Adipose tissue (tissue), 3 donors: ENCODE data around the gene TMEM86B. TPM values are rescaled to one million over a fixed set of nuclear protein-coding genes. Genes with fewer than 3 reads are reported as not detected.

Source experiments
- H3K27ac ChIP-seq: one replicate; pipeline ENCODE4 v1.5.1; 2013; ENCODE audit warnings: low read depth, low read length
- WGBS, 3 donors: extraction: QIAGEN DNeasy Blood & Tissue Kit; methylation state at CpG; one replicate each; pipeline ENCODE4 v1.1.7; 2013; 5-methylcytosine and 5-hydroxymethylcytosine counted together
- polyA plus RNA-seq, 3 donors: library from polyadenylated mRNA; stranded (reverse); fragments of 200-250 nt; gene quantifications; one replicate each; pipeline ENCODE4 v1.2.3, GENCODE V29; 2013
- donor health status: healthy with polysubstance abuse.
- donor health status: Bipolar disorder and iron deficiency.
- donor health status: healthy.

The TMEM86B gene
- polyA plus RNA-seq, 3 donors: 2.1 to 4.0 (median 2.3) TPM

DNA sequence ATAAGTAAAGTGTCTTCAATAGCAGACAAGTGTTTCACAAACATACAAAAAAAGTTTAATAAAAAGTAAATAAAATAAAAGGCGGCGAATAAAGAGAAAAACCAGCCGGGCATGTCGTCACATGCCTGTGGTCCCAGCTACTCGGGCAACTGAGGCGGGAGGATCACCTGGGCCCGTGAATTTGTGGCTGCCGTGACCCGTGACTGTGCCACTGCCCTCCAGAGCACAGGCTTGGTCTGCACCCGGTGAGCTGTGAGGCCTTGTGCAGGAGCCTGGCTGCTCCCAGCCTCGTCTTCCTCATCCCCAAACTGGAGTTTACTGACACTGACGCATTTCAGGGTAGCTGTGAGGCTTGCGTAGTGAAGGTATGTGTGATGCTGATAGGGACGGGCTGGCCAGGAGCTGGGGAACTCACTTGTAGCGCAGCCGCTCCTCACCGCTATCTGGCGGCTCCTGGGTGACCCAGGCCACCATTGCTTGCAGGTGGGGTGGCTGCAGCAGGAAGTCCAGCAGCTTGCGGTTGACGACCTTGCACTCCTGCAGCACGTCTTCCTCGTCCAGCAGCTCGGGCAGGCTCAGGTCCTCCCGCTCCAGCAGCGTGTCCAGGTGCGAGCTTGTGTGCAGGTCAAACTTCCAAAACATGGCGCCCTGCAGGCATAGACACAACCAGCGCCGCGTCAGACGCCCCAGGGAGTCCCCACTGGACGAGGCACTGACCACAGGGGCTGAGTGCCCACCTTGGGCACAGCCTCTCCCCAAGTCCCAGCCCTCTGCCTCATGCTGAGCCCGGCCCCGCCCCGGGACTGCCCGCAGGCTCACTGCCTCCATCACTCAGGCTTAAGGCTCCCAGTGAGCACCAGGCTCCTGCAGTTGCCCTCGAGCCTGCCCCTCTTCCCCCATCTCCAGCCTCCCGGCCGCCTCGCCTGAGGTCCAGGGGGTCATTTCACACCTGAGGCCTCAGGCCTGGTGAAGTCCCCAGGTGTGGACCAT, 18.2 kb upstream of the TMEM86B start:
- WGBS, 3 donors: 90 to 93% (median 91%) methylated on average over 35 to 40 of the region's 40 CpGs
- H3K27ac ChIP-seq: no peak overlapping the region

DNA sequence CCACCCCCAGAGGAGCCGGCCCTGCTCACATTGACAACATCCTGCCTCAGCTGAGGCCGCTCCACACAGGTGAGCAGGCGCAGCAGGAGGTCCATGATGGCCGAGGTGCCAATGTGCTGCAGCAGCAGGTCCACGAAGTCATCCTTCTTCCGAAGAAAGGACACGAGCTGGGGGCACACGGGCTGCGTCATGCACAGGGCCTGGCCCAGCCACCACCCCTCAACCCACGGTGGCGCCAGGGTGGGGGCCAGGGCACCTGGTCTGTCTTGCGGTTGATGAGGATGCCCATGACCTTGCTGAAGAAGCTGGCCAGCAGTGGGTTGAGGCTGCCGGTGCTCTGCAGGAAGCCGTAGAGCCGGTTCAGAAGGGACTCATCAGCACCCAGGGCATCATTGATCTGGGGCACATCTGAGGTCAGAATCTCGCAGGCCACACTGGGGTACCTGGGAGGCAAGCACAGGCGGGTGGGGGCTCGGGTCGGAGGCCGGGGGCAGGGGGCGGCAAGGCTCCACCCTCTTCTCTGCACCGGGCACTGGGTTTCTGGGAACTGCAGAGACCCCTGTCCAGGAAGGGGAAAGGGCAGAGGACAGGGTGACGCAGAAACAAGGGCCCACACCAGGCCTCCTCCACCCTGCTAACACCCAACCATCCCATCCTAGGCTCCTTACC, 16.8 kb upstream of the TMEM86B start:
- 92 to 94% (median 94%) methylated on average over 18 to 23 of the region's 23 CpGs for WGBS, 3 donors
- no peak overlapping the region for H3K27ac ChIP-seq

- WGBS, 3 donors: 83 to 91% (median 89%) methylated on average over 12 of the region's 12 CpGs
- H3K27ac ChIP-seq: no peak overlapping the region
Measured at GRCh38 chr19:55244004-55244680, 15.6 kb upstream of the TMEM86B start.

DNA sequence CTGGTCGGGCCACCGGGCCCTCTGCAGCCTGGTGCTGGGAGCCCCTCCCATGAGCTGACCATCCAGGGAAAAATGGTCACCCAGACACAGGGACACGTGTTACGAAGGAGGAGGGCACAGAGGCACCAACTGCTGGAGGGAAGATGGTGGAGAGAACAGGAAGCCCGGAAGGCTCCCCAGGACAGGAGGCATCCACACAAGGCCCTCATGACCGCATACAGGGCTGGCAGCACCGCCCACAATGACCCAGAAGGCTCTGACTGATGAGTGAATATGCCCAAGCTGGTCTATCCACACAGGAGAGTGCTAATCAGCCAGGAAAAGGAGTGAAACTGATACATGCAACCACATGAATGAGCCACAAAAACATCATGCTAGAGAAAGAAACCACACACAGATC, 14.0 kb upstream of the TMEM86B start:
- no peak overlapping the region for H3K27ac ChIP-seq
- WGBS, 3 donors: 76 to 78% (median 77%) methylated on average over 7 of the region's 7 CpGs

DNA sequence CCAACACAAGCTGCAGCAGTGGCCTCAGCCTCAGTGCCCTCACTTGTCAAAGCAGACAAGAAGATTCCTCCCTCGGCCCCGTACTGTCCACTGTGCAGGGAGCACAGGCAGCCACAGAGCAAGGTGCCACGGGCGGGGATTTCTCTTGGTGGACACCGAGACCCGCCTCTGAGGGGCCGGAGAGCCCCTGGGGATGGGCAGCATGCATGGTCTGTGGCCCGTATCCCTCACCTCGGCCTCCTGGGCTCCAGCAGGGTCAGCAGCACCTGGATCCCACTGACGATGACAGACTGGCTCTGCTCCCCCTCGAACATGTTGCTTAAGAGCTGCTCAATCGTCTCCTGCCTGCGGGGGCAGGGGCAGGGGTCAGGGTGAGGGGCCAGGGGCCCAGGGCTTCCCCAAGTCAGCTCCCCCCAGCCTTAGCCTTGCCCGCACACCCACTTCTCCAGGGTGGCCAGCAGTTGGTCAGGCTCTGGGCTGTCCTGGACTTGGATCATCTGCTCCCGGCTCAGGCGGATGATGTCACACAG, 13.4 kb upstream of the TMEM86B start:
- WGBS, 3 donors: 89 to 94% (median 90%) methylated on average over 16 of the region's 16 CpGs

GRCh38 chr19:55241143-55241934, 12.8 kb upstream of the TMEM86B start:
- H3K27ac ChIP-seq: no peak overlapping the region
- WGBS, 3 donors: 94 to 95% (median 95%) methylated on average over 30 to 37 of the region's 37 CpGs

More for the DNA sequence above, 13.4 kb upstream of the TMEM86B start:
- H3K27ac ChIP-seq: no peak overlapping the region

DNA sequence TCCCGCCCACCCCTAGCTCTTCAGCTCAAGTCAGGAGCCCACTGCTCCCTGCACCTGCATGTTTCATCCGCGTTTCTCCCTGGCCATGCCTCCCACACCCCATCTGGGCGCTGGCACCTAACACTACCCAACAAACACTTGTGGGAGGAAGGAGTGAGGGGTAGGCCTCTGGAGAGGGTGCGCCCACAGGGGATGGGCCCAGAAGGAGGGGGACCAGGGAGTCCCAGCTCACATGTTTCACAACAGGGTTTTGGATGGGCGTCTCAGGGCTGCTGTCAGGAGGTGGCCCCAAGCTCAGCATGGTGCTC, 12.1 kb upstream of the TMEM86B start:
- no peak overlapping the region for H3K27ac ChIP-seq
- 89 to 97% (median 90%) methylated on average over 6 of the region's 6 CpGs for WGBS, 3 donors

DNA sequence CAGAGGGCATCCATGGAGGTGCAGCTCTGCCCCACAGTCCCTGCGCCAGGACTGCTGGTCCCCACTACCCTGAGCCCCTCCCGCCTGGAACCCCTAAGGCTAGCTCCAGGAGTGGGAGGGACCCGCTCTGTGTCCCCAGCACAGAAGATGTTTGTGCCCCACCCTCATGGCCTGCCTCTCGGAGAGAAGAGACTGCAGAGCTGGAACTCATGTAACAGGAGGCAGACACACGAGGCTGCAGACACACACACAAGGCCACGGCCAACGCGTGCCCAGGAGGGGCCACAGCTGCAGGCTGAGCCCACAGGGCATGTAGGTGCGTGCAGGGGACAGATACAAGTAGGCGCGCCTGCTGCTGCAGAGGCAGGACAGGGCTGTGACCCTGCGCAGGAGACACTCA, 10.4 kb upstream of the TMEM86B start:
- H3K27ac ChIP-seq: no peak overlapping the region
- 93 to 96% (median 94%) methylated on average over 12 of the region's 12 CpGs for WGBS, 3 donors

- no peak overlapping the region for H3K27ac ChIP-seq
Measured at GRCh38 chr19:55238030-55238429, 9.5 kb upstream of the TMEM86B start.

GRCh38 chr19:55232986-55233385, 4.4 kb upstream of the TMEM86B start:
- no peak overlapping the region for H3K27ac ChIP-seq
- 82 to 89% (median 88%) methylated on average over 5 of the region's 5 CpGs for WGBS, 3 donors

More at GRCh38 chr19:55238030-55238429, 9.5 kb upstream of the TMEM86B start:
- WGBS, 3 donors: 91 to 96% (median 93%) methylated on average over 8 of the region's 8 CpGs

GRCh38 chr19:55232286-55232602, 3.7 kb upstream of the TMEM86B start:
- 82 to 90% (median 88%) methylated on average over 12 of the region's 12 CpGs for WGBS, 3 donors
- no peak overlapping the region for H3K27ac ChIP-seq

DNA sequence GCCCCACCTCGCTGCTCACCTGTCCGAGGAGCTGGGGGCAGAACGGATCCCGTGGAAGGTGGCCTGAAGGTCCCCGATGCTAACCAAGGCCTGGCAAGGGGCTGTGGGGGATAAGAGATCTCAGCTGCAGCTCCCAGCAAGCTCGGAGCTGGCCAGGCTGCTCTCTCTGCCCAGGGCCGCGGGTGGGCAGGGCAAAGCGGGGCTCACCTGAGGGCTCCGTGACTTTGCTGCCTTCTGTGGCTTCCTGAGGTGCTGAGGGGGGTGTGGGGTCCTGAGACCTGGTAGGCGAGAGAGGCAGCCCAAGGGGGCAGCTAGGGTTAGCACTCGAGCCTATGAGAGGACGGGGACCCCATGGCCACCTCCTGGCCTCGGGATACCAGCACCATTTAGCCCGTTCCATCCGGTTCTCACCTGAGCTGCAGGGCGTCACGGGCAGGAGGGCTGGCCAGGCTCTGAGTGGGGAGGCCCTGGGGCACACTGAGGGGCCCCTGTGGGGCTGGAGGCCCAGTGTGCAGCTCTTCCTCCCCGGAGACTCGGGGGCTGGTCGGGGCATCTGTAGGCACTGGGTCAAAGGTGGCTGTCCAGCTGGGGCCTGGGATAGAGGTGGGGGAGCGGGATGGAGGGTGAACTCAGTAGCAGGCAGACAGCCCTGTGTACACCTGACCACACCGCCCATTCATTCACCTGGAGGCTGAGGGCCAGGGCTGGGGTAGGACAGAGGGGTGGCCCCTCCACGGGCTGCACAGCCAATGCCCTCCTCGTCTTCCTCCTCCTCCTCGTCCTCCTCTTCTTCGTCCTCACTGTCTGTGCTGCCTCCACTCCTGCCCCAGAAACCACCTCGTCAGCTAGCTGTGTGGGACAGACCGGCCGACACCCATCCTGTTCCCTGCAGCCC, 3.1 kb upstream of the TMEM86B start:
- 88 to 92% (median 90%) methylated on average over 29 to 30 of the region's 30 CpGs for WGBS, 3 donors

DNA sequence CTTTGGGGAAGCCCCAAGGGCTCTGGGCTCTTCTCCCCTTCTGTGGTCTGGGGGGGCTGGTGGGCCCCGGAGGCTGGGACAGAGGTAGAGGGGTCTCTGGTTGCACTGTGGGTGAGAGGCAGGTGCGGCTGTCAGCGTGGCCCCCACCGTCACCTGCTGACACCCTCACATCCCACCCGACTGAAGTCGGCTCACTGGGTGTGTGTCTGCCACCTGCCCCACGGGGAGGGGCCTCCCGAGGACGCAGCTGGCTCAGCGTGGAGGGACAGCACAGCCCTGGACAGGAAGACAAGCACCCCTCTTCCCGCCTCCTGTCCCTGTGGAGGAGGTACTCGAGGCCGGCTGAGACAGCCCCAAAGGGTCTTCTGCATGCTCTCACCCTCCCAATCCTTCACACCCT, 2.2 kb upstream of the TMEM86B start:
- no peak overlapping the region for H3K27ac ChIP-seq
- WGBS, 3 donors: 81 to 91% (median 86%) methylated on average over 7 to 13 of the region's 13 CpGs

More for the DNA sequence above, 3.1 kb upstream of the TMEM86B start:
- H3K27ac ChIP-seq: no peak overlapping the region

DNA sequence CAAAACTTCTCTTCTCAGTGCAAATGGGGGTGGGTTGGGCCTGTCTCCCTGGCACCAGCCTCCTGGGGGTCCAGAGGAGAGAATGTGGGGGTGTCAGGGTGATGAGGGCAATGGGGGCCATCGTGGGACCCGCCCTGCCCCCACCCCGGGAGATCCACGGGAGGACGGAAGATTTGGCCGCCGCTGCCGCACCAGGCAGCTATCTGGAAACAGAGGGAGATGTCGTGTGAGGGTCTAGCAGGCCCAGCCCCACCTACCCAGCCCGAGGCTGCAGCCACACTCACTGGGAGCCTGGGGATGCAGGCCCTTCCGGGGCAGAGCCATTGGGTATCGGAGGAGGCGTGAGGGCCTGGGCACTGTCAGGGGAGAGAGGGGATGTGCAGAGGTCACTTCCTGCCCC, 1.8 kb upstream of the TMEM86B start:
- 83 to 86% (median 85%) methylated on average over 13 of the region's 13 CpGs for WGBS, 3 donors

DNA sequence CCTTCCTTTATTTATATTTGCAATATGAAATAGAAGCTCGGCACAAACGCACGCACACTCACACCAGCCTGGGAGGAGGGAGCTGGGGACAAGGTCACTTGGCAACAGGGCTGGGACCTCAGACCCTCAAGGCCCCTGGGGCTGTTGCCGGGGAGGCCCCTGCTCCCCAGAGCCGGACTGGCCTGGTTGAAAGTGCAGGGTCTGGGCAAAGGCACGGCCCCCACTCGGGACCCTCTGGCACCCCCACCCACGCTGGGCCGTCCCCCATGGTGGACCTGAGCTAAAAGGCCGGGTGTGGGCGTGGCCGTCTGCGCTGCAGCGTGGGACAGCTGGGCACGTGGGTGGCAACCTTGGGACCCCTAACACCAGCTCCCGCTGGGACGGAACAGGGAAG, 1.2 kb upstream of the TMEM86B start:
- H3K27ac ChIP-seq: no peak overlapping the region
- WGBS, 3 donors: 75 to 90% (median 86%) methylated on average over 15 to 17 of the region's 17 CpGs

More for the DNA sequence above, 1.8 kb upstream of the TMEM86B start:
- H3K27ac ChIP-seq: no peak overlapping the region

- WGBS, 3 donors: 93 to 94% (median 94%) methylated on average over 18 of the region's 18 CpGs
- H3K27ac ChIP-seq: no peak overlapping the region
Measured at GRCh38 chr19:55229145-55229788, 704 bp upstream of the TMEM86B start.

DNA sequence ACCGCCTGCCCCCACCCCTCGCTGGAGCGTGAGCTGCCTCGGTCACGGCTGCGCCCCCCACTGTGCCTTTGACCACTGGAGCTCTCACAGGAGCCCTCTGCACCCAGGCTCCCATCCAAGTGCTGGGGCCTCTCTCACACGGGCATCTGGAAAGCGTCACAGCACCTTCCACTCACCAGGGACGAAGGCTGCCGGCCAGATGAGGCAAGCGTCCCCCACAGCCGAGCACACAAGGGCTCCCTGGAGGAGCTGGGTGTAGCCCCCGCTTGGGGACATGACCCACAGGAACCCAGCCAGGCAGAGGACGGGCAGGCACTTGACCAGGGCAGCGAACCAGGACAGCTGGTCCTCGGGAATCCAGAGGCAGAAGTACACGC, 560 bp downstream of the TMEM86B start:
- 74 to 81% (median 80%) methylated on average over 17 of the region's 17 CpGs for WGBS, 3 donors
- H3K27ac ChIP-seq: no peak overlapping the region
